Measurements from ENCODE around the gene SCUBE2.

- TF ChIP-seq, protein P1, sequence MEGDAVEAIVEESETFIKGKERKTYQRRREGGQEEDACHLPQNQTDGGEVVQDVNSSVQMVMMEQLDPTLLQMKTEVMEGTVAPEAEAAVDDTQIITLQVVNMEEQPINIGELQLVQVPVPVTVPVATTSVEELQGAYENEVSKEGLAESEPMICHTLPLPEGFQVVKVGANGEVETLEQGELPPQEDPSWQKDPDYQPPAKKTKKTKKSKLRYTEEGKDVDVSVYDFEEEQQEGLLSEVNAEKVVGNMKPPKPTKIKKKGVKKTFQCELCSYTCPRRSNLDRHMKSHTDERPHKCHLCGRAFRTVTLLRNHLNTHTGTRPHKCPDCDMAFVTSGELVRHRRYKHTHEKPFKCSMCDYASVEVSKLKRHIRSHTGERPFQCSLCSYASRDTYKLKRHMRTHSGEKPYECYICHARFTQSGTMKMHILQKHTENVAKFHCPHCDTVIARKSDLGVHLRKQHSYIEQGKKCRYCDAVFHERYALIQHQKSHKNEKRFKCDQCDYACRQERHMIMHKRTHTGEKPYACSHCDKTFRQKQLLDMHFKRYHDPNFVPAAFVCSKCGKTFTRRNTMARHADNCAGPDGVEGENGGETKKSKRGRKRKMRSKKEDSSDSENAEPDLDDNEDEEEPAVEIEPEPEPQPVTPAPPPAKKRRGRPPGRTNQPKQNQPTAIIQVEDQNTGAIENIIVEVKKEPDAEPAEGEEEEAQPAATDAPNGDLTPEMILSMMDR (IDR thresholded peaks at IDR 0.05; ENCODE audit: extremely low read depth in 1 of 2, insufficient read depth in 1 of 2, low read depth in 1 of 2, low read length in 2 of 2) = no peak
- no peak for TF ChIP-seq MAX (IDR thresholded peaks at IDR 0.05; ENCODE audit: insufficient read depth, insufficient read length)
- no peak for TF ChIP-seq POLR2A (IDR thresholded peaks at IDR 0.05; ENCODE audit: low read depth, low read length)
- TF ChIP-seq EZH2 (IDR thresholded peaks at IDR 0.05; ENCODE audit: borderline replicate concordance, low read depth, low read length, severe bottlenecking) = no peak
- no peak for TF ChIP-seq POLR2AphosphoS5 (IDR thresholded peaks at IDR 0.05; ENCODE audit: insufficient read depth, low read depth, low read length)
Observed at GRCh38 chr11:9112075-9112474, 20.7 kb upstream of the SCUBE2 start.
